ENCODE data around the gene GOLGA8N. TPM values are rescaled to one million over a fixed set of nuclear protein-coding genes. Genes with fewer than 3 reads are reported as not detected.
A peak's percentile ranks its signal among the peaks of the same experiment; 100 is the strongest.

GOLGA8N gene
- total and polyA plus RNA-seq, 3 experiments from 2014 or later, result 0.82 to 1.2 (median 0.86) TPM

DNA sequence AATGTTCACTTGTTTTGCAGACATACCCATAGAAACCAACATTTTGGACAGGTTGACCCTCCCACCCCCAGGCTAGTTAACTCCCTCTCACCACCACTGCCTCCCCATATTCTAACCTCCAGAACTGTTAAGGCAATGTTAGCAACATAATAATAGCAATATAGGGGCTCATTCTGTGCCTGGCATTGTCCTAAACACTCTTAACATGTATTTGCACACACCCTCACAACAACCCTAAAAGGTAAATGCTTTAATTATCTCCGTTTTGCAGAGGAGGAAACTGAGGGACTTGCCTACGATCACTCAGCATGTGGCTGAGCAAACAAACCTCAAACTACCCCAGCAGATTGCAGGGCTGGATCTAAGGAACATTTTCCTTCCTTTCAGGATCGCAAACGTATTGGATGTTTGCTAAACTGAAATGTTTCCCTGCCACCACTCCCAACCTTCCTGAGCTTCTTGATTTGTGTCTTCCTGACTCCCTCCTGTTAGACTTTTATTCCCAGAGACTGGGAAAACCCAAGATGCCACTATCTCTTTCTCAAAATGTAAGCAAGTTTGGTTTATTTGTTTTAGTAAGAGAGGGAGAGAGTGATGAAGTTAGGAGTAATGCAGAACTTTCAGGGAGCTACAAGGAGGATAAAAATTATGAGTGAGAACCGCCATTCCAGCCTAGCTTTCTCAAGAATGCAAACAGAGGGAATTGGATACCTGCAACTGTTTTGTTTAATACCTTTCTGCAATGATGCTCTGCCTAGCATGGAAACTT lies 49.6 kb downstream of the GOLGA8N start:
- Histone ChIP-seq H3K9me3 (ENCODE audit: low read length) (no peaks in the 10 kb centered on the region), H3K36me3 (ENCODE audit: insufficient read depth, low read length) (no peaks in the 10 kb centered on the region), H3K27me3 (ENCODE audit: insufficient read depth, low read length, poor library complexity, severe bottlenecking) (no peaks in the 10 kb centered on the region), H3K4me1 (ENCODE audit: insufficient read depth, low read length) (no peaks in the 10 kb centered on the region), H3K27ac (ENCODE audit: low read depth, low read length) (no peak overlapping the region), H3K4me3 (ENCODE audit: low read length) (no peak overlapping the region)
- ChIA-PET POLR2A (no interaction called here), CTCF (no interaction called here)
- DNase-seq, result no peak
- H3K27ac Mint-ChIP-seq, result no peak overlapping the region
- H3K36me3 Mint-ChIP-seq, result peaks cover 0 to 5% (median 0%) of the 10 kb centered on the region in 3 donors
- H3K9me3 Mint-ChIP-seq, result no peaks in the 10 kb centered on the region
- H3K4me1 Mint-ChIP-seq, result peaks cover 0 to 4% (median 0%) of the 10 kb centered on the region in 3 donors
- H3K4me3 Mint-ChIP-seq, result no peak overlapping the region
- H3K27me3 Mint-ChIP-seq, result no peaks in the 10 kb centered on the region

DNA sequence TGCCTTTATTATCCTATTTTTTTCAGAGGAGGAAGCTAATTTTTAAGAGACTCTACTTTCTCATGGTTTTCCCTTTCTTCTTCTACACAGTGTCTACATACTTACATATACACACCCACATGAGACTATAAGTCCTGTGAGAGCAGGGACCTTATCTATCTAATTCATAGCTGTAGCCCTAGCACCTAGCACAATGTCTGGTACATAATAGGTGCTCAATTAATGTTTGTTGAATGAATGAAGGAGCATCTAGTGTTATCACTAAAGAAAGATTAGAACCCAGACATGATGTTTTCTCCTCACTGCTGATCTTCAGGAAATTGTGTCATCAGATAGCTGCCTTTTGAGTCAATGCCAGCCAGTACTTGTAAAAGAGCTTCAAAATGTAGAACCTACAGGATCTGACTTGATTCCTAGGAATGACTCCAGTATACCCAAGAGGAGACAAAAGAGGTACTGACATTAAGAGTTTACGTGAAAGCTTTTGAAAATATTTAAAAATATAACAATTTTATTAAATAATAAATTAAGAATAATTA lies 50.7 kb downstream of the GOLGA8N start:
- Mint-ChIP-seq H3K27ac (no peak overlapping the region), H3K9me3 (no peaks in the 10 kb centered on the region), H3K4me1 (peaks cover 0 to 4% (median 0%) of the 10 kb centered on the region in 3 donors), H3K36me3 (peaks cover 0 to 5% (median 0%) of the 10 kb centered on the region in 3 donors), H3K4me3 (no peak overlapping the region), H3K27me3 (no peaks in the 10 kb centered on the region)
- ChIA-PET CTCF (no interaction called here), POLR2A (no interaction called here)
- Histone ChIP-seq H3K27me3 (ENCODE audit: insufficient read depth, low read length, poor library complexity, severe bottlenecking) (no peaks in the 10 kb centered on the region), H3K4me1 (ENCODE audit: insufficient read depth, low read length) (no peaks in the 10 kb centered on the region), H3K27ac (ENCODE audit: low read depth, low read length) (no peak overlapping the region), H3K4me3 (ENCODE audit: low read length) (no peak overlapping the region), H3K9me3 (ENCODE audit: low read length) (no peaks in the 10 kb centered on the region), H3K36me3 (ENCODE audit: insufficient read depth, low read length) (no peaks in the 10 kb centered on the region)
- no peak for DNase-seq

DNA sequence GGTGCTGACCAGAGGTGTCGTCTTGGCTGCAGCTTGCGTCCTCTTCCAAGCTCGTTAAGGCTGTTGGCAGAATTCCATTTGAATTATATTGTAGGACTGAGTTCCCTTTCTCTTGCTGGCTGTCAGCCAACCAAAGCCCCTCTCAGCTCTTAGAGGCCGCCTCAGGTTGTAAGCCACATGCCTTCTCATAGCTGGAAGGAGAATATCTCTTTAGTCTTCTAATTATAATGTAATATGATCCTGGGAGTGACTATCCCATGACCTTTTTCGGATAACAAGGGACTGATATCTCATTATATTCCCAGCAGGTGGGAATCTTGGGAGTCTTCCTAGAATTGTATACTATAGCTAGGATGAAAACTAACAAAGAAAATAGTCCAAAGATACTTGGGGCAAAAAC lies 53.0 kb downstream of the GOLGA8N start:
- Histone ChIP-seq H3K4me3 (ENCODE audit: low read length) (no peak overlapping the region), H3K27ac (ENCODE audit: low read depth, low read length) (no peak overlapping the region), H3K36me3 (ENCODE audit: insufficient read depth, low read length) (no peaks in the 10 kb centered on the region), H3K4me1 (ENCODE audit: insufficient read depth, low read length) (no peaks in the 10 kb centered on the region), H3K27me3 (ENCODE audit: insufficient read depth, low read length, poor library complexity, severe bottlenecking) (no peaks in the 10 kb centered on the region), H3K9me3 (ENCODE audit: low read length) (no peaks in the 10 kb centered on the region)
- Mint-ChIP-seq H3K27me3 (no peaks in the 10 kb centered on the region), H3K9me3 (no peaks in the 10 kb centered on the region), H3K4me1 (peaks cover 0 to 4% (median 0%) of the 10 kb centered on the region in 3 donors), H3K27ac (no peak overlapping the region), H3K4me3 (no peak overlapping the region), H3K36me3 (peaks cover 0 to 6% (median 0%) of the 10 kb centered on the region in 3 donors)
- ChIA-PET CTCF (no interaction called here), POLR2A (no interaction called here)
- no peak for DNase-seq

DNA sequence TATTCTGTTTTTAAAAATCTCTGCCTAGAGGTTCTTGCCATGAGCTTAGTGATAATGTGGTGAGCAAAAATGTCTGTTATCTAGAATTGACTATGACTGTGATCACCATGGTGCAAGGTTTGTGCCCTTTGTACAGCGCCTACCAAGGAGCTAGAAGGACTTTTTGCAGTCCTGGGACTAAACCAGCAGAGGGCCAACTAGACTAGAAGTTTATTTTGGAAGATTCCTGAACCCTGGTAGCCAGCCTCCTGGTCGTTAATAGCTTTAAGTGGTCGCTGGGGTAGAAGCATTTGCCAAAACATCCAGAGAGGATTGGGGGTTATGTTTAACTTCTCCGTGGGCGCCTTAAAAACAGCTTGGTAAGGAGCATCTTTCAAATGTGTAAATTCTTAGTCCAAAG lies 56.1 kb downstream of the GOLGA8N start:
- no peak overlapping the region for H3K27ac Mint-ChIP-seq
- no peak overlapping the region for H3K27ac ChIP-seq (ENCODE audit: low read depth, low read length)
- H3K4me1 Mint-ChIP-seq, result peaks cover 0 to 4% (median 0%) of the 10 kb centered on the region in 3 donors
- H3K4me1 ChIP-seq (ENCODE audit: insufficient read depth, low read length), result no peaks in the 10 kb centered on the region
- ChIA-PET POLR2A (interaction anchor here (1.1 kb wide), 1 partner anchor 10 kb away, joined by 3 read pairs; no protein-coding TSS in a partner anchor), CTCF (interaction anchor here (0.5 to 3.1 kb wide), 3 partner anchors 9 to 1543 kb away, joined by 3 to 21 read pairs (median 4); no protein-coding TSS in a partner anchor)
- H3K36me3 Mint-ChIP-seq, result peaks cover 0 to 6% (median 0%) of the 10 kb centered on the region in 3 donors
- no peaks in the 10 kb centered on the region for H3K27me3 Mint-ChIP-seq
- no peak overlapping the region for H3K4me3 Mint-ChIP-seq
- H3K9me3 Mint-ChIP-seq, result no peaks in the 10 kb centered on the region
- H3K27me3 ChIP-seq (ENCODE audit: insufficient read depth, low read length, poor library complexity, severe bottlenecking), result no peaks in the 10 kb centered on the region
- no peaks in the 10 kb centered on the region for H3K9me3 ChIP-seq (ENCODE audit: low read length)
- H3K36me3 ChIP-seq (ENCODE audit: insufficient read depth, low read length), result no peaks in the 10 kb centered on the region
- no peak for DNase-seq
- H3K4me3 ChIP-seq (ENCODE audit: low read length), result no peak overlapping the region

DNA sequence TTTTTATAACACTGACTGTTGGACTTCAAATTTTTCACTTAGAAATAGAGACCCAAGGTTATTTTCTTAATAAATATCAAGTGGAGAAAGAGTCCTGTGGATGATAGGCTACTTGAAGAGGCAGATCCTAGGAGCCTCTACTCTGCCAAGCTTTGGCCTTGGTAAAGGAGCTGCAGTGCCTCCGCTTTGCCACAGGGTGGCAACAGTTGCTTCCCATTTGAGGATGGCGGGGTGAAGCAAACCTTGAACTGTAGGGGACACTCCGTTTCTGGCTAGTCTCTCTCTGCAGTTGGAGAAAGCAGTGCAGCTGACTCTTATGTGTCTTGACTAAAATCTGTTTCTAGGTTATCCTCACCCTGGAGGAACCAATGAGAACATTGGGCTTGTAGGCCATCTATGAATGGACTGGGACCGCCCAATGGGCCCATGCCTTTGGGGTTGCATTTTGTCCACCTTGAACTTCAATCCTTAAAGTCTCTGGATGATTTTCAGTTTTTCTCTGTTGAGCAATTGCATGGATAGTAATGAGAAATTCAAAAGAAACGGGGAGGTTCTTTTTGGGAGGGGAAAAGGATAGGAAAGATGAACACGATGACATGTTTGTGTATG lies 58.1 kb downstream of the GOLGA8N start:
- H3K36me3 Mint-ChIP-seq, result peaks cover 0 to 5% (median 0%) of the 10 kb centered on the region in 3 donors
- ChIA-PET CTCF (interaction anchor here (3.1 kb wide), 1 partner anchor 10 kb away, joined by 21 read pairs; no protein-coding TSS in a partner anchor), POLR2A (no interaction called here)
- no peaks in the 10 kb centered on the region for H3K9me3 Mint-ChIP-seq
- Histone ChIP-seq H3K4me3 (ENCODE audit: low read length) (no peak overlapping the region), H3K36me3 (ENCODE audit: insufficient read depth, low read length) (no peaks in the 10 kb centered on the region), H3K9me3 (ENCODE audit: low read length) (no peaks in the 10 kb centered on the region), H3K27ac (ENCODE audit: low read depth, low read length) (no peak overlapping the region), H3K4me1 (ENCODE audit: insufficient read depth, low read length) (no peaks in the 10 kb centered on the region), H3K27me3 (ENCODE audit: insufficient read depth, low read length, poor library complexity, severe bottlenecking) (no peaks in the 10 kb centered on the region)
- no peaks in the 10 kb centered on the region for H3K4me1 Mint-ChIP-seq
- no peaks in the 10 kb centered on the region for H3K27me3 Mint-ChIP-seq
- H3K27ac Mint-ChIP-seq, result peak overlapping the region in 1 of 8 donors; percentile 8
- peak; percentile 4 to 56 (median 13) for DNase-seq
- H3K4me3 Mint-ChIP-seq, result no peak overlapping the region

DNA sequence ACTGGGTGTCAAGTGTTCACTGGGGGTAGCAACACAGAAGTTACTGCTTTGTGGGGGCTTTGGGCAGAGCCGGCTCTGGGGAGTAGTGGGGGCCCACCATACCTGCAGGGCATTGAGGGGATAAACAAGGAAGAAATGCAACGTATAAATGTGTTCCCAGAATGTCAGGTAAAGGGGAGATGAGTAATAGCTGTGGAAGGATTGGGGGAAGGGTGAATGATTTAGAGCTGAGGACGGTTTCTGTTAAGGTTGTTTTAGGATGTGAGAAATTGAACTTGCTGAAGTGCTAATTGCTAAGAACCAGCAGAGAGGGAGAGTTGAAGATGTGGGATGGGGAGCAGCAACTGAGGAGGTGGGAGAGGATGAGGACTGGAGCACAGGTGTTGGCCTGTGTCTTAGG lies 58.9 kb downstream of the GOLGA8N start:
- CTCF ChIA-PET, result no interaction called here
- POLR2A ChIA-PET, result no interaction called here

GRCh38 chr15:32656091-32656490 lies 62.8 kb downstream of the GOLGA8N start:
- Mint-ChIP-seq H3K9me3 (no peaks in the 10 kb centered on the region), H3K27ac (peak overlapping the region in 1 of 8 donors; percentile 14), H3K36me3 (peaks cover 0 to 3% (median 0%) of the 10 kb centered on the region in 3 donors), H3K27me3 (no peaks in the 10 kb centered on the region), H3K4me1 (peaks cover 8 to 15% (median 10%) of the 10 kb centered on the region in 3 donors), H3K4me3 (no peak overlapping the region)
- no peak overlapping the region for H3K27ac ChIP-seq (ENCODE audit: low read depth, low read length)
- no peaks in the 10 kb centered on the region for H3K27me3 ChIP-seq (ENCODE audit: insufficient read depth, low read length, poor library complexity, severe bottlenecking)
- ChIA-PET POLR2A (no interaction called here), CTCF (no interaction called here)
- no peaks in the 10 kb centered on the region for H3K9me3 ChIP-seq (ENCODE audit: low read length)
- no peak for DNase-seq
- no peaks in the 10 kb centered on the region for H3K4me1 ChIP-seq (ENCODE audit: insufficient read depth, low read length)
- H3K4me3 ChIP-seq (ENCODE audit: low read length), result no peak overlapping the region
- no peaks in the 10 kb centered on the region for H3K36me3 ChIP-seq (ENCODE audit: insufficient read depth, low read length)

More for the DNA sequence above, 58.9 kb downstream of the GOLGA8N start:
- H3K36me3 ChIP-seq (ENCODE audit: insufficient read depth, low read length), result no peaks in the 10 kb centered on the region
- H3K27me3 ChIP-seq (ENCODE audit: insufficient read depth, low read length, poor library complexity, severe bottlenecking), result no peaks in the 10 kb centered on the region
- Mint-ChIP-seq H3K9me3 (no peaks in the 10 kb centered on the region), H3K27ac (no peak overlapping the region), H3K4me3 (no peak overlapping the region), H3K36me3 (peaks cover 0 to 5% (median 0%) of the 10 kb centered on the region in 3 donors), H3K4me1 (peaks cover under 1 to 6% (median 2%) of the 10 kb centered on the region in 3 donors), H3K27me3 (no peaks in the 10 kb centered on the region)
- H3K4me1 ChIP-seq (ENCODE audit: insufficient read depth, low read length), result no peaks in the 10 kb centered on the region
- no peak overlapping the region for H3K4me3 ChIP-seq (ENCODE audit: low read length)
- no peaks in the 10 kb centered on the region for H3K9me3 ChIP-seq (ENCODE audit: low read length)
- no peak overlapping the region for H3K27ac ChIP-seq (ENCODE audit: low read depth, low read length)
- no peak for DNase-seq

- Mint-ChIP-seq H3K4me3 (no peak overlapping the region), H3K36me3 (peaks cover 0 to 3% (median 0%) of the 10 kb centered on the region in 3 donors), H3K4me1 (peaks cover 8 to 15% (median 10%) of the 10 kb centered on the region in 3 donors), H3K27me3 (no peaks in the 10 kb centered on the region), H3K9me3 (no peaks in the 10 kb centered on the region), H3K27ac (no peak overlapping the region)
- Histone ChIP-seq H3K4me3 (ENCODE audit: low read length) (no peak overlapping the region), H3K27ac (ENCODE audit: low read depth, low read length) (no peak overlapping the region), H3K9me3 (ENCODE audit: low read length) (no peaks in the 10 kb centered on the region), H3K36me3 (ENCODE audit: insufficient read depth, low read length) (no peaks in the 10 kb centered on the region), H3K27me3 (ENCODE audit: insufficient read depth, low read length, poor library complexity, severe bottlenecking) (no peaks in the 10 kb centered on the region), H3K4me1 (ENCODE audit: insufficient read depth, low read length) (no peaks in the 10 kb centered on the region)
- no peak for DNase-seq
- ChIA-PET POLR2A (no interaction called here), CTCF (no interaction called here)
Observed at GRCh38 chr15:32656496-32656895, 63.2 kb downstream of the GOLGA8N start.

Data from CD8-positive, alpha-beta memory T cell (primary cell).